GM18520 (cell line): ENCODE results near the gene SIRT3.
"Not testable (repeated sequence)": the region's sequence is repeated elsewhere in the genome, so short reads cannot be mapped to it uniquely, and the experiment has no call there.

ENCODE experiments used
- ATAC-seq: cut with Tn5 transposase; IDR thresholded peaks from one replicate; pipeline ENCODE4 v1.9.1; 2021; ENCODE audit not compliant: unreplicated experiment

Gene SIRT3

DNA sequence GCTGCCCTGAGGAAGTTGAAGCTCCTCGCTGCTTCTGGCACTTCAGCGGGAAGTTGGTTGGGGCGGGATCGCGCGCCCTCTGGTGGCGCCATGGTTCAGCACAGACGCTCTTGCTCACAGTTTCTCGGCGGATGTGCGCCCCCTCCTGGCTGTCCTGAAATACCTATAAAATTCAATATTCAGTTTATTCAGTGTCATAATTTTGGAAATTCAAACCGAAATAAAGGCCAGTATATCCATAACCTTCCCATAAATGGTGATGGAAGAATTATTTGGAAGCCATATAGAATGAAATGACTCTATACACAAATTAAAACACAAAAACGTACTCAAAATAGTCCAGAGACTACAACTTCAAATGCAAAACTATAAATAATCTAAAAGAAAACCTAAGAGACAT lies 55.9 kb downstream of the SIRT3 start:
- not testable (repeated sequence) for ATAC-seq
